Stimulated activated CD8-positive, alpha-beta memory T cell treated with anti-CD3 and anti-CD28 coated beads, Interleukin-4, amount 100 ng/mL, for 4 hours (primary cell): Measurements from ENCODE around the gene STRBP.
"Not testable (repeated sequence)": the region's sequence is repeated elsewhere in the genome, so short reads cannot be mapped to it uniquely, and the experiment has no call there.

Experiments
- DNase-seq, 2 donors: peaks; one replicate each; pipeline ENCODE4 v3.0.0-alpha.2; 2020; ENCODE audit warnings: low read depth in 2 of 2, low spot score in 1 of 2

STRBP gene

GRCh38 chr9:123196124-123196523 is 72.3 kb downstream of the STRBP start:
- DNase-seq: no peak

- DNase-seq: no peak
Observed at GRCh38 chr9:123194023-123194422, 74.4 kb downstream of the STRBP start.

GRCh38 chr9:123191680-123192079 is 76.7 kb downstream of the STRBP start:
- no peak for DNase-seq

GRCh38 chr9:123191260-123191659 is 77.1 kb downstream of the STRBP start:
- no peak for DNase-seq

GRCh38 chr9:123187131-123187530 is 81.3 kb downstream of the STRBP start:
- no peak for DNase-seq

GRCh38 chr9:123186029-123186428 is 82.4 kb downstream of the STRBP start:
- DNase-seq: not testable (repeated sequence)

GRCh38 chr9:123176949-123177348 is 91.4 kb downstream of the STRBP start:
- DNase-seq: no peak

GRCh38 chr9:123175854-123176629 is 92.3 kb downstream of the STRBP start:
- DNase-seq: no peak

- DNase-seq: no peak
Observed at GRCh38 chr9:123174887-123175518, 93.4 kb downstream of the STRBP start.

GRCh38 chr9:123174079-123174478 is 94.3 kb downstream of the STRBP start:
- no peak for DNase-seq

GRCh38 chr9:123169926-123170325 is 98.5 kb downstream of the STRBP start:
- no peak for DNase-seq

- DNase-seq: no peak
Observed at GRCh38 chr9:123168586-123168985, 99.8 kb downstream of the STRBP start.

GRCh38 chr9:123167474-123167873 is 100.9 kb downstream of the STRBP start:
- DNase-seq: no peak

- DNase-seq: no peak
Observed at GRCh38 chr9:123165813-123166212, 102.6 kb downstream of the STRBP start.

GRCh38 chr9:123164285-123164684 is 104.1 kb downstream of the STRBP start:
- DNase-seq: no peak

GRCh38 chr9:123162791-123163345 is 105.5 kb downstream of the STRBP start:
- DNase-seq: no peak

GRCh38 chr9:123162360-123162759 is 106.0 kb downstream of the STRBP start:
- DNase-seq: no peak

GRCh38 chr9:123157221-123157620 is 111.2 kb downstream of the STRBP start:
- DNase-seq: no peak

- DNase-seq: no peak
Observed at GRCh38 chr9:123150708-123151503, 117.5 kb downstream of the STRBP start.

GRCh38 chr9:123149067-123149466 is 119.3 kb downstream of the STRBP start:
- DNase-seq: no peak

GRCh38 chr9:123138163-123138562 is 130.2 kb downstream of the STRBP start:
- no peak for DNase-seq

GRCh38 chr9:123135430-123135829 is 133.0 kb downstream of the STRBP start:
- no peak for DNase-seq
